D721Med (cell line): Measurements from ENCODE around the gene PGF.
A peak's percentile ranks its signal among the peaks of the same experiment; 100 is the strongest.

Experiments
- DNase-seq: peaks from one replicate; pipeline ENCODE4 v3.0.0; 2011; ENCODE audit warnings: low spot score; ENCODE audit not compliant: insufficient read length
- FAIRE-seq: peaks from 2 replicates; lab custom pipeline; 2011; peaks lifted over from hg19 to GRCh38; lab: Jason Lieb, UNC
- CTCF ChIP-seq: IDR thresholded peaks from 2 replicates; pipeline ENCODE4 v1.5.1; 2012; ENCODE audit warnings: mild to moderate bottlenecking, control low read depth; ENCODE audit not compliant: insufficient read depth; ENCODE audit errors: missing control alignments

The PGF gene

DNA sequence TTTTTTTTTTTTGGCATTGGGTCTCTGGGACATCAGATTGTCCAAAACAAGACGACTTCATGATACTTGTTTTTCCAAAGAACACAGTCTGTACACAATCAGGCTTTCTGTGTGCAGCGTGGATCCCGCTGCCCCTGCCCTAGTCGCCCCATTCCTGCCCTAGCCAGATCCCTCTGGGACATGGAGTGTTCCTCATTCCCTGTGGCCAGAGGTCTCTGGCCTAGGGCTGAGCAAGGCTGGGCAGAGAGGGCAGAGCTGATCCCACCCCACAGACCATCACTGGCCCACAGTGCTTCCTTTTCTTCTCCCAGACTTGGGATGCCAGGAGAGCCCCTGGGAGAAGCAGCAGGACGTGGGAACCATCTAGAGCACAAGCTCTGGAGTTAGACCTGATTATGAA is 26.4 kb upstream of the PGF start:
- DNase-seq = no peak
- no peak for FAIRE-seq
- no peak for TF ChIP-seq CTCF

DNA sequence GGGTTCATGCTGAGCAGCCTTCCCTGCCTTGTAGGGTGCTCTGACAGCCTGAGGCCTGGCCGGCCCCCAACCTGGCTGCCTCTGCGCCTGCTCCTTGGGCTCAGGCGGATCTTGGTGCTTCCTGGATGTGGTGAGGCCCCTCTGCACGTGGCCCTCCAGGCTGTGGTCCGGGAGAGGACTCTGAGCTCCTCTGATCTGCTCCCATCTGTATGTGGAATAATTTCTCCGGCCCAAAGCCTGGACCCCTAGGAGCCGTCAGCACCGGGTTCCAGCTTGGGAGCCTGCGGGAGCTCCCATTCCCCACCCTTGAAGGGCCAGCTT is 26.0 kb upstream of the PGF start:
- no peak for TF ChIP-seq CTCF
- DNase-seq (no peak), FAIRE-seq (no peak)

- FAIRE-seq (no peak), DNase-seq (no peak)
- TF ChIP-seq CTCF = no peak
Measured at GRCh38 chr14:74980731-74981461, 25.5 kb upstream of the PGF start.

- no peak for TF ChIP-seq CTCF
- no peak for FAIRE-seq
- no peak for DNase-seq
Measured at GRCh38 chr14:74980398-74980730, 25.0 kb upstream of the PGF start.

DNA sequence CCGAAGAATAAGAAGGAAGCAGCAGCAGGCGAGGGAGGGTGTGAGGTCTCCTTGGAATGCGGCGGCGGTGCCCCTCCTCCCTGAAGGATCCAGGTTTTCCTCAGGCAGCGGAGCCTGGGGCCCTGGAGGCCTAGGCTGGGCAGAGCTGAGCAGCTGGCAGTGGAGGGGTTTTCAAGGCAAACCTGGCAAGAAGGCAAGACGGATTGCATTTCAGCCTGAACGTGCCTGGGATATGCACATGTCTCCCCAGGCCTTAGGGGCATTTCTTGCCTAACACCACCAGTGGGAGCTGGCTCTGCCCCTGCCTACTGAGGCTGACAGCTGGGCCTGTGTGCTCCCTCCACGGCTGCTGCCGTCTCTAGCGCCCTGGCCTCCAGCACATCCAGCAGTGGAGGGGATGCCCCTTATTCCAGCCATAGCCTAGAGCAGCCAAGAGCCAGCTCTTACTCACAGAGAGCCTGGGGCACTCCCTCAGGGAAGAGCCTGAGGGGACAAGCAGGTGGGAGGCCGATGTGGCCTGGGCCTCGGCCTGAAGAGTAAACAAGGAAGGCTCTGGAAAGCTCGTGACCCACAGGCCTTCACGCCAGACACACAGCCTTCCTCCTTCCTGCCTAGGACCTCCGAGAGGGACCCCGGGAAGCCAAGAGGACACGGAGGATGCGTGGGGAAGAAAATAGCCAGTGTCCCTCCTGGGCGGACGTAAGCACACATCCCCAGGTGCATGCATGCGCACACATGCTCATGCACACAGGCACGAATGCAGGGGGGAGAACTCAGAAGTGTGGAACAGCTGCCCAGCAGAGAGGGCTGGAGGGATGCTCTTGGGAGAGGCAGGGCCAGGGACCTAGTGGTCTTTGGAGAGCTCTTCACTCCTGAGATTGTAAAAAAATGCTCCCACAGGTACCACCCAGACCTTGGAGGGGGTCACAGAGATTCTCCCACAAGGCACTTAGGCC is 24.3 kb upstream of the PGF start:
- FAIRE-seq = no peak
- no peak for DNase-seq

DNA sequence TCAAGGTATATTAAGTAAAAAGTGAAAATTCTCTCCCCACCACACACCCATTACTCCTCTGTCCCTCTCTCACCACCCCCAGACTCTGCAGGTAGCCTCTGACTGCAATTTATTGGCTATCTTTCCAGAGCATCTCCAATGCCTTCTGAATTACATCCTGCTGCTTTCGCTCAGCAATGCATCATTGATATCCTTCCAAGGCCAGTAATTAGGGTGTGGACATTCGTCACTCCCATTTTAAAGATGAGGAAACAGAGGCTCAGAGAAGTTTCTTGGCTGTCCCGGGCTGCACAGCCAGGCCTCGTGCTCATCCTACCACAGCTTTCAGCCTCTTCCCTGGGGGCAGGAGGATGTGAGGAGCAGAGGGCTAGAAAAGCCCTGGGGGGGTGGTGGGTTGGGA is 23.6 kb upstream of the PGF start:
- FAIRE-seq (no peak), DNase-seq (no peak)
- no peak for TF ChIP-seq CTCF

More for the DNA sequence above, 24.3 kb upstream of the PGF start:
- TF ChIP-seq CTCF = peak; percentile 11

- DNase-seq = no peak
- no peak for FAIRE-seq
- TF ChIP-seq CTCF = no peak
Measured at GRCh38 chr14:74978416-74978947, 23.1 kb upstream of the PGF start.
